Measurements from ENCODE around the gene ZNF324. TPM values are rescaled to one million over a fixed set of nuclear protein-coding genes. Genes with fewer than 3 reads are reported as not detected.
A peak's percentile ranks its signal among the peaks of the same experiment; 100 is the strongest.
"Not testable (repeated sequence)": the region's sequence is repeated elsewhere in the genome, so short reads cannot be mapped to it uniquely, and the experiment has no call there.

ZNF324 gene
- total RNA-seq, 1 donor from 2014 or later = 8.9 TPM

GRCh38 chr19:58470837-58471543 lies 4.1 kb downstream of the ZNF324 start:
- DNase-seq (ENCODE audit: low read depth in 2 of 2) = not testable (repeated sequence)

DNA sequence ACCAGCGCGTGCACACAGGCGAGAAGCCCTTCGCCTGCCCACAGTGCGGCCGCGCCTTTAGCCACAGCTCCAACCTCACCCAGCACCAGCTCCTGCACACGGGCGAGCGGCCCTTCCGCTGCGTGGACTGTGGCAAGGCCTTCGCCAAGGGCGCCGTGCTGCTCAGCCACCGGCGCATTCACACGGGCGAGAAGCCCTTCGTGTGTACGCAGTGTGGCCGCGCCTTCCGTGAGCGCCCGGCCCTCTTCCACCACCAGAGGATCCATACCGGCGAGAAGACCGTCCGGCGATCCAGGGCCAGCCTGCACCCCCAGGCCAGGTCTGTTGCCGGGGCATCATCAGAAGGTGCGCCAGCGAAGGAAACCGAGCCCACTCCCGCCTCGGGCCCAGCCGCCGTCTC lies 4.9 kb downstream of the ZNF324 start:
- no peak for DNase-seq (ENCODE audit: low read depth in 2 of 2)

GRCh38 chr19:58473775-58474174 lies 6.9 kb downstream of the ZNF324 start:
- no peak for DNase-seq (ENCODE audit: low read depth in 2 of 2)

DNA sequence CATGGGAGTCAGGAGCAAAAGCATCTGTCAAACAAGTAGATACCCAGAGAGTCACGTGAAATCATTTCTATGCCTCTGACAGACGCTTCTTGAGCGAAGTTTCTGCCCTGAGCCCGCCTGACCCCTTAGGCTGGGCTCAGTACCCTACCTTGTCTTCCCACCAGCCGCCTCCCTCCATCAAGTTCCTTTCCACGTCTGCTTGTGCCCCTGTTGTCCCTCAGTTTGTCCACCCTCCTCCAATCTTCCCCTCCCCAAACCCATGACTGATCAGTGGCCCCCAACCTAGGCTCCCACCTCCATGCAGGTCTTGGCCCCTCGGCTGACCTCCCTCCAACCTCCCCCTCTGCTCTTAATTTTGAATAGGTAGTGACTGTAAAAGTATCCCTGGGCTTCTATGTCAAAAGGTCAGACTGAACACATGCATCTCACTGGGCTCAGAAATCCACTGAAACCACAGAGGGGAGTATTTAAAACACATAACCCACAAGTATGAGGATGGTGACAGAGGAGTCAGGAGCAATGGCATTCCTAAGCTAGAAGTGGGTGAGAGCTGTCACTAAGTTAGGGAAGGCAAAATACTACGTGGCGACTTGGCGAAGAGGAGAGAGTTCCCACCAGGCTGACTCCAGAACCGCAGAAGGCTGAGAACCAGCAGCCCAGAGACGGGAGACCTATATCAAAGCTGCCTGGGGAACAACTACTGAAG lies 7.6 kb downstream of the ZNF324 start:
- no peak for DNase-seq (ENCODE audit: low read depth in 2 of 2)

DNA sequence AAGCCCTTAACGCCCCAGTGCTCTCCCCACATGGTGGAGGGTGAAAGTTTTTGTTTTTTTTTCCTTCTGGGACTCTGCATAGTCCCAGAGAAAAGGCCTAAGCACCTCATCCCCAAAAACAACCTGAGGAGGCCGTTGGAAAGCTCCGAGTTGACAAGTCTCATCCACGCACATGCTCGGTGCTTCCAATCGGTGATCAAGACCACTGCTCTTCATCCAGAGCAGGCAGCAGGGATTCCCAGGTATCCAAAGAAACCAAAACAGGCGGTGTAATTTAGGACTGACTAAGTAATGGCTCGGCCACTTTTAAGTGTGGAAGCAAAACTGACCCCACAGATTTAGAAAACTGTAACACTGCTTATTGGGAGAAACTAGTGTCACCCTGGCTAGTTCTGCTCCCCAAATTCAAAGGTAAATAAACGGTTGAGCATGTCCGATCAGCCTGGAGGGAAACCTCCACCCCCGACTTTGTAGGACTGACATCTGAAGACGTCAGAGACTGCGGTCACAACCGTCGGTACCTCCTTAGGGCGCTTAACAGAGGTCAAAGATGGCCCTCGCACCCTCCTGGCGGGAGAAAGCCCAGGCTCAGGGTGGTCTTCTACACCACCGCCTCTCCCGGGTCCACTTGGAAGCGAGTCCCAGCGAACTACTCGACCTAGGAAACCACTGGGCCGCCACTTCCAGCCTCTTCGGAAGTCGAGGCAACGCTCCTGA lies 8.3 kb downstream of the ZNF324 start:
- no peak for DNase-seq (ENCODE audit: low read depth in 2 of 2)

GRCh38 chr19:58475714-58476497 lies 9.0 kb downstream of the ZNF324 start, which contains the start of gene ZNF446:
TSS of gene ZNF446 (plus strand) at chr19:58476352. CDS start at chr19:58477219, 867 bp downstream.
- DNase-seq (ENCODE audit: low read depth in 2 of 2) = peak; percentile 90 to 95

GRCh38 chr19:58476498-58477015 lies 9.7 kb downstream of the ZNF324 start:
- DNase-seq (ENCODE audit: low read depth in 2 of 2) = no peak

- no peak for DNase-seq (ENCODE audit: low read depth in 2 of 2)
These were observed 10.2 kb downstream of the ZNF324 start for GRCh38 chr19:58477130-58477529.

DNA sequence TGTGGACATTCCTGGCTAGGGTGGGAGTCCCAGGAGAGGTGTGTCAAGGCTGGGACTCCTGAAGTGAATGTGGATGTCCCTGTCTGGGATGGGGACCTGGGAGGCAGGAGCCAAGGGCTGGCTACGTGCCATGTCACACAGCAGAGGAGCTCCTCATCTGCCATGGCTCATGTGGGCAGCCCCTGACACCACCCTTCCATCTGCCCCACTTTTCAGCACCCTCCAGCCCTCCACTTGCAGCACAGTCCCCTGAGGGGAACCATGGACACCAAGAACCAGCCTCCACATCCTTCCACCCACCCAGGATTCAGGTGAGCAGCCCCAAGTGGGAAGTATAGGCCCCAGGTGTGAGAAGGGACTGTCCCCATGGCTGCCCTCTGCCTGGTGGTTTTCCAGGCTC lies 11.0 kb downstream of the ZNF324 start:
- no peak for DNase-seq (ENCODE audit: low read depth in 2 of 2)

GRCh38 chr19:58479303-58479702 lies 12.4 kb downstream of the ZNF324 start:
- no peak for DNase-seq (ENCODE audit: low read depth in 2 of 2)

- no peak for DNase-seq (ENCODE audit: low read depth in 2 of 2)
These were observed 13.0 kb downstream of the ZNF324 start for GRCh38 chr19:58479736-58480480.

- DNase-seq (ENCODE audit: low read depth in 2 of 2) = no peak
These were observed 13.6 kb downstream of the ZNF324 start for GRCh38 chr19:58480481-58480830.

GRCh38 chr19:58480831-58481230 lies 14.0 kb downstream of the ZNF324 start:
- no peak for DNase-seq (ENCODE audit: low read depth in 2 of 2)

GRCh38 chr19:58482372-58482771 lies 15.5 kb downstream of the ZNF324 start:
- DNase-seq (ENCODE audit: low read depth in 2 of 2) = no peak

DNA sequence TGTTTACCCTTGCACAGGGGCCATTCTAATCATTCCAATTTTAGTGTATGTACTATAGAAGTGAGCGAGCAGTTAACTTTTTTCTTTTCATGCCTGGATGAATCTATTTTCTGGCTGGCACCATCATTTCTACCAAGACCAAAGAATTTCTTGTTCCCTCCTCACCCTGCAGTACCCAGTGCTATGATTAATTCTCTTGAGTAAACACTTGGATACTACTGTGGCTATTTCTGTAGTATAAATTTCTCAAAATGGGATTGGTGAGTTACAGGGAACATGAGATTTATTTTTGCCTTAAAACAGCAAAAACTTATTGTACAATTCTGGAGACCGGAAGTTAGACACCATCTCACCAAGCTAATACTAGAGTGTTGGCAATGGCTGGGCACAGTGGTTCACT lies 16.9 kb downstream of the ZNF324 start:
- no peak for DNase-seq (ENCODE audit: low read depth in 2 of 2)

- DNase-seq (ENCODE audit: low read depth in 2 of 2) = not testable (repeated sequence)
These were observed 17.5 kb downstream of the ZNF324 start for GRCh38 chr19:58484349-58484748.

- no peak for DNase-seq (ENCODE audit: low read depth in 2 of 2)
These were observed 24.5 kb downstream of the ZNF324 start for GRCh38 chr19:58491393-58491792.

DNA sequence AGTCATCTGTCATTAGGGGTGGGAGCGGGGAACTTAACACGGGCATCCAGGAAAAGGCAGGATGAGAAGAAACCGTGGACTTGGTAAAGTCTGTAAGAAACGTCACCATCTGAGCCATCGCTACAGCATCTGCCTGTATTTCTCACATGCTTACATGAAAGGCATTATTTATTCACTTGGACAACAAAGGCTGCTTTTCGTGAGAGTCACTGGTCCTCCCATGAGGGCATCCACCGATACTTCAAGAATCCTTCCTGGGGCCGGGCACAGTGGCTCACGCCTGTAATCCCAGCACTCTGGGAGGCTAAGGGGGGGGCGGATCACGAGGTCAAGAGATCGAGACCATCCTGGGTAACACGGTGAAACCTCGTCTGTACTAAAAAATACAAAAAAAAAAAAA lies 25.4 kb downstream of the ZNF324 start:
- no peak for DNase-seq (ENCODE audit: low read depth in 2 of 2)

GRCh38 chr19:58497634-58498170 lies 30.8 kb downstream of the ZNF324 start:
- DNase-seq (ENCODE audit: low read depth in 2 of 2) = peak in 1 of 2 donors; percentile 0

DNA sequence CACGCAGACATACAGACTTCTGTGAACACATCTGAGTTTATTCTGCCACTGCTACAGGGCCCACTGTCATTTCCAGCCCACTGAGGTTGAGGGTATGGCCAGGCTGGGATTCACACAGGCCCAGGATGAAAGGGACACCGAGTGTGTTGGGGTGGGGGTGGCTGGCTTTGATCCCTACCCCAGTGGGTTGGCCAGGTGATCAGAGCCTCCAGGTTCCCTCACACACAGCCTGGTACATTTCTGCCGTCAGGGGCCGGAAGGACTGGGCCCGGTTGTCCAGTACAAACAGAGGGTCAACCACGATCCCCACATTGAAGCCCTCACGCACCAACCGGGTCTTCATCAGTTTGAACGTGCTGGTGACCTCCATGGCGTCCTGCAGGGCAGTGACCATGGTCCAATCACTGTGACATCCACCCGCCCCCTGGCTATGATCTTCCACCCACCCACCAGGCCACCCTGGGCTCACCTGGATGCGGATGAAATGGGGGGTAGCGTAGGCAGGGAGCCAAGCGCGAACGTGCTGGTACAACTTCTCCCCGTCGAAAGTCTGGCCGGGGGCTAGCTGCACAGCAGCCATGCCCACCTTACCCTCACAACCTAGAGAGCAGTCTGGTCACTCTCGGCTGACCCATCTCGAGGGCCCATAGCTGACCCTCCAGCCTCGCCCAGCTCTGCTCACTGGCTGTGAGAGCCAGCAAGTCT lies 31.6 kb downstream of the ZNF324 start:
- peak in 1 of 2 donors; percentile 0 for DNase-seq (ENCODE audit: low read depth in 2 of 2)
